NCI-H146 treated with DMSO at 0.1 percent for 48 hours (cell line): Measurements from ENCODE around the gene NXN.
"Not testable (repeated sequence)": the region's sequence is repeated elsewhere in the genome, so short reads cannot be mapped to it uniquely, and the experiment has no call there.

Experiments used
- DNase-seq: peaks from one replicate; lab custom pipeline; 2025; ENCODE audit not compliant: unreplicated experiment; lab: John Stamatoyannopoulos, UW

Gene NXN

GRCh38 chr17:956905-957304, 22.7 kb downstream of the NXN start:
- peak; percentile 35 for DNase-seq

GRCh38 chr17:954431-955164, 25.0 kb downstream of the NXN start:
- DNase-seq: no peak

GRCh38 chr17:953767-954166, 25.8 kb downstream of the NXN start:
- DNase-seq: no peak

GRCh38 chr17:952592-952991, 27.0 kb downstream of the NXN start:
- DNase-seq: not testable (repeated sequence)

GRCh38 chr17:951325-952132, 28.0 kb downstream of the NXN start:
- no peak for DNase-seq

GRCh38 chr17:949623-950303, 29.8 kb downstream of the NXN start:
- no peak for DNase-seq

GRCh38 chr17:948284-948852, 31.2 kb downstream of the NXN start:
- DNase-seq: no peak

- no peak for DNase-seq
These were observed 32.9 kb downstream of the NXN start for GRCh38 chr17:946510-947236.

- DNase-seq: no peak
These were observed 33.9 kb downstream of the NXN start for GRCh38 chr17:945672-946071.

GRCh38 chr17:944266-944826, 35.2 kb downstream of the NXN start:
- DNase-seq: no peak

- no peak for DNase-seq
These were observed 44.1 kb downstream of the NXN start for GRCh38 chr17:935485-935884.

- DNase-seq: no peak
These were observed 46.1 kb downstream of the NXN start for GRCh38 chr17:933312-934073.

GRCh38 chr17:930258-930657, 49.3 kb downstream of the NXN start:
- no peak for DNase-seq

- DNase-seq: no peak
These were observed 50.0 kb downstream of the NXN start for GRCh38 chr17:929586-929985.

GRCh38 chr17:927611-928461, 51.7 kb downstream of the NXN start:
- no peak for DNase-seq

GRCh38 chr17:925817-926216, 53.8 kb downstream of the NXN start:
- no peak for DNase-seq

- no peak for DNase-seq
These were observed 54.7 kb downstream of the NXN start for GRCh38 chr17:924711-925475.

- not testable (repeated sequence) for DNase-seq
These were observed 55.3 kb downstream of the NXN start for GRCh38 chr17:924306-924705.
